Skeletal muscle tissue (tissue), 4 donors: ENCODE results near the gene ARMS2. TPM values are rescaled to one million over a fixed set of nuclear protein-coding genes. Genes with fewer than 3 reads are reported as not detected.
A peak's percentile ranks its signal among the peaks of the same experiment; 100 is the strongest.

ENCODE experiments used
- H3K27ac ChIP-seq: one replicate; pipeline ENCODE4 v1.7.0; 2013; ENCODE audit warnings: mild to moderate bottlenecking, low read depth, low read length, inconsistent platforms
- H3K27me3 ChIP-seq, 3 donors: one replicate each; pipeline ENCODE4 v1.7.0; 2013; ENCODE audit warnings: low read length in 3 of 3; ENCODE audit not compliant: control insufficient read depth in 3 of 3, insufficient read depth in 3 of 3
- H3K36me3 ChIP-seq, 3 donors: one replicate each; pipeline ENCODE4 v1.7.0; 2013; ENCODE audit warnings: low read length in 3 of 3; ENCODE audit not compliant: control insufficient read depth in 3 of 3, insufficient read depth in 3 of 3
- H3K4me1 ChIP-seq, 3 donors: one replicate each; pipeline ENCODE4 v1.7.0; 2013; ENCODE audit warnings: low read length in 3 of 3, mild to moderate bottlenecking in 3 of 3; ENCODE audit not compliant: control insufficient read depth in 3 of 3, insufficient read depth in 3 of 3
- H3K4me3 ChIP-seq, 3 donors: one replicate each; pipeline ENCODE4 v1.7.0; 2013; ENCODE audit warnings: low read length in 3 of 3
- H3K9ac ChIP-seq, 3 donors: one replicate each; pipeline ENCODE4 v1.7.0; 2013; ENCODE audit warnings: low read length in 3 of 3, mild to moderate bottlenecking in 3 of 3, moderate library complexity in 2 of 3, low read depth in 1 of 3
- H3K9me3 ChIP-seq, 3 donors: one replicate each; pipeline ENCODE4 v1.7.0; 2013; ENCODE audit warnings: low read length in 3 of 3; ENCODE audit not compliant: control insufficient read depth in 3 of 3
- total RNA-seq: library from RNA; depleted of rRNA; stranded (reverse); fragments of >200 nt; gene quantifications from one replicate; pipeline ENCODE4 v1.2.3, GENCODE V29; 2014
- donor health status: Osteomylitis.

The ARMS2 gene
- total RNA-seq, 1 donor from 2014 or later = not detected

DNA sequence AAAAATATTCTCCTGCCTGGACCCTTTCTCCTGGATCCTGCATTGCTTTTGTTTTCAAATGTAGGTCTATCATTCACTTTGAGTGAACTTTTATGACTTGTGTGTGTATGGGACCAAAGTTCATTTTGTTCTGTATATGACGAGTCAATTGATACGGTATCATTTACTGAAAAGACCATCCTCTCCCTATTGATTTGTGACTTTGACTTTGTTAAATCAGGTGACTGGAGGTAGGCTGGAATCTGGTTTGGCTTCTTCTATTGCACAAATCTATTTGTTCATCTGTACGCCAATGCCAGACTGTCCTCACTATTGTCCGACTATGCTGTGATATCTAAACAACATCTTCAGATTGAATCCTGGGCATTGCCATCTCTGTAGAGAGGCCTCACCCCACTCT is 5.3 kb upstream of the ARMS2 start:
- Histone ChIP-seq H3K36me3 (no peaks in the 10 kb centered on the region), H3K27me3 (no peaks in the 10 kb centered on the region), H3K4me3 (no peak overlapping the region), H3K9ac (no peak overlapping the region), H3K4me1 (peaks cover 16 to 31% (median 24%) of the 10 kb centered on the region in 3 donors), H3K27ac (no peak overlapping the region), H3K9me3 (no peaks in the 10 kb centered on the region)

DNA sequence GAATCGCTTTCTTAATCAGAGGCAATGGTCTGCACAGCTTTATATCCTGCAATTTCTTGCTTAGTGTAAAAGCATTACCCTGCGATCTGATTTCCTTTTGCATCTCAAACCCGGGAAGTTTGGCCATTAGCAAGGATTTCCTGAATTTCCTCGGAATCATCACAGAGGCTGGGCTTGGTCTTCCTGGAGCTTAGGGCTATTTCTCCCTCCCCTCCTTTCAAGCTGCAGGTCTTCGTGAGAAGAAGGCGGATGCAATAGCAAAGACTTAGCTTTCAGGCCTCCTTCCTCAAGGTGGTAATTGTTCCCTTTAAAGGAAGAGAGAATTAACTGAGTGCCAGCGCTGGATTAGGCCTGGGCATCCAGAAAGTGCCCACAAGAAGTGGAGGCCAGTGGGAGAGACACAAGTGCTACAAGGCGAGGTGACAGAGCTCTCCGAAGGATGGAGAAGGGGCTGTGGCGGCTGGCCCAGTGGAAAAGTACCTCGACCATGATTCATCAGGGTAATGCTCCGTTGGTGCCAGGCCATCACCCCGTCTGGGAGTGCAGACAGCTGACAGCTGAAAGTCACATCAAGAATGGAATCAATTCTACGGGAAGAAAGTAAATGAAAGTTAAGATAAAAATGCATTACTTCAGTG is 4.0 kb upstream of the ARMS2 start:
- Histone ChIP-seq H3K36me3 (no peaks in the 10 kb centered on the region), H3K9ac (no peak overlapping the region), H3K9me3 (no peaks in the 10 kb centered on the region), H3K27ac (peak overlapping the region; percentile 26), H3K4me3 (no peak overlapping the region), H3K4me1 (peaks cover 16 to 31% (median 24%) of the 10 kb centered on the region in 3 donors), H3K27me3 (no peaks in the 10 kb centered on the region)

DNA sequence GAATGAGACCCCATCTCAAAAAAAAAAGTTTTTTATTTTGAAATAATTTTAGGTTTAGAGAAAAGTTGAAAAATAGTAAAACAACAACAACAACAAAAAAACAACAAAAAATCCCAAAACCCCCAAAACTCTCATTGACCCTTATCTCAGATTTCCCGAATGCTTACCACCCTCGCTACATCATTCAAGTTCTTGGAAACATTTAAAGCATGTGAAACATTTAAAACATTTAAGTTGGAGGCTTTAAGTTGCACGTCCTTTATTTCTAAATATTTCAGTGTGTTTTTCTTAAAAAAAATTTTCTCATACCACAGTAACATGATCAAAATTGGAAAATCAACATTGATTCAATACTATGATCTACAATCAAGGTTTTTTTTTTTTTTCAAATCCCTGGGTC is 382 bp upstream of the ARMS2 start:
- Histone ChIP-seq H3K36me3 (no peaks in the 10 kb centered on the region), H3K9me3 (no peaks in the 10 kb centered on the region), H3K9ac (no peak overlapping the region), H3K4me1 (peaks cover 5 to 13% (median 12%) of the 10 kb centered on the region in 3 donors), H3K4me3 (no peak overlapping the region), H3K27ac (no peak overlapping the region), H3K27me3 (peaks cover 3 to 8% (median 5%) of the 10 kb centered on the region in 3 donors)

DNA sequence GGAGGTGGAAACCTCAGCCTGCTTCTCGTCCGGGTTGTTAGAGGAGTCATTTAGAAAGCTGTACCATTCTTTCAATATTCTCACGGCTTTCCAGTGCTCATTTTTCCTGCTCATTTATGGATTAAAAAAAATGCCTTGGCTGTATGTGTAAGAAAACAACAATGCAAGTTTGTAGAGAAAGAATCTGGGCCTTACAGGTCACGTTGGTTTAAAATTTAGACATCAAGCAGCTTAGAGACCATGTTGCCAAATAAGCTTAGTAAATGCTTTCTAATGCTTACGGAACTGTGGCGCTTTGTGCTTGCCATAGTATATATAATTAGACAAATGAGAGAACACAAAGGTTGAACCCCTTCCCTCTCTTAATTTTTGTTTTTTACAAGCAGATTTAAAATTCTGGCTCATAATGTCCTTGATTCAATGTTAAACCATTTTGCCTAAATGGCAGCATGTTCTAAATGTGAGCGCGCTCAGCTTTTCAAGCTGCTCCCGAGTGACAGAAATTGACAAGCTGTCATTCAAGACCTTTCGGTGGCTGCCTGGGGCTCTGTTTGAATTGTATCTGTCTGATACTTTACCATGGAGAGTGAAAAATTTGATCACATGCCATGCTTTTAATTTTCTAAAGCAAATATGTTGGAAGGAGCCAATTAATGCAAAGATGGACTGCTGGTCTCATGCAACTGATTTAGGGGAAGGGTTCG is 1.1 kb downstream of the ARMS2 start:
- no peak overlapping the region for H3K27ac ChIP-seq
- H3K36me3 ChIP-seq = no peaks in the 10 kb centered on the region
- no peaks in the 10 kb centered on the region for H3K9me3 ChIP-seq
- peaks cover 4 to 8% (median 5%) of the 10 kb centered on the region in 3 donors for H3K27me3 ChIP-seq
- H3K4me3 ChIP-seq = no peak overlapping the region
- no peak overlapping the region for H3K9ac ChIP-seq
- peaks cover 5 to 8% (median 7%) of the 10 kb centered on the region in 3 donors for H3K4me1 ChIP-seq

DNA sequence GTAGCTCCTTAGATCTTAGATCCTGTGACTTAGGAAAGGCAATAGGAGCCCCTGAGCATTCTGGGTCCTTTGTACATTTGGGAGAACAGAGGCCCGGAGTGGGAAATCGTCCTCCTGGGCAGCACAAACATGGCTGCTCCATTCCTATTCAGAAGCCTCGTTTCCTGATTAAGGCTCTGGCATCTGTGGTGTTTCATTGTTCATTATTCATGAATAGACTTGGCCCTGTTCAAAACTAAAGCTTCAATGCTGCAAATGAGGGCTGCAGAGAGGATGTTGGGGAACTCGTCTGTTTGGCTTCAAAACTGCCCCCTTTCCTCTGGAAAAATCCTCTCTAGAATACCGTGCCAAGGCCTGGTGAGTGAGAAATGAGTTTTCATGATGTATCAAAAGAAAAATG is 3.5 kb downstream of the ARMS2 start:
- Histone ChIP-seq H3K9ac (no peak overlapping the region), H3K27me3 (peaks cover 4 to 8% (median 5%) of the 10 kb centered on the region in 3 donors), H3K4me3 (no peak overlapping the region), H3K4me1 (peaks cover 14 to 19% (median 17%) of the 10 kb centered on the region in 3 donors), H3K9me3 (no peaks in the 10 kb centered on the region), H3K27ac (no peak overlapping the region), H3K36me3 (no peaks in the 10 kb centered on the region)

DNA sequence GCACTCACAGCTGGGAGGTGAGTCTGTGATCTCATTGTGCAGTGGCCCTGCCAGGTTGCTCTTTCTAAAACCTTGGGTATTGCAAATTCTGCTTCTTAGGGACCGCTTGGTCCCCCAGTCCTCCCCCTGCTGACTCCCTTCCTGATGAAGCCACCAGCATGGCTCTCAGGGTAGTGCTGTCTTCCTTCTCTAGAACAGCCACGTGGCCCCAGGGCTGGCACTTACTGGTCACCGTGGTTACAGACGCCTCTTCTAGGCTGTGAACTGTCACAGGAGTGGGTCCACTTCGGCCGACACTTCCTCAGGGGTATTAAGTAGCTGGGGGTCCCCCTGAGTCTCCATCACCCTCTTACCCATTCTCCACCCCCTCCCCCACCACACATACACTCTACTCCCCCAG is 4.2 kb downstream of the ARMS2 start:
- H3K27ac ChIP-seq = no peak overlapping the region
- no peaks in the 10 kb centered on the region for H3K9me3 ChIP-seq
- peaks cover 22 to 27% (median 24%) of the 10 kb centered on the region in 3 donors for H3K4me1 ChIP-seq
- H3K9ac ChIP-seq = no peak overlapping the region
- peaks cover 4 to 8% (median 5%) of the 10 kb centered on the region in 3 donors for H3K27me3 ChIP-seq
- no peak overlapping the region for H3K4me3 ChIP-seq
- H3K36me3 ChIP-seq = no peaks in the 10 kb centered on the region

DNA sequence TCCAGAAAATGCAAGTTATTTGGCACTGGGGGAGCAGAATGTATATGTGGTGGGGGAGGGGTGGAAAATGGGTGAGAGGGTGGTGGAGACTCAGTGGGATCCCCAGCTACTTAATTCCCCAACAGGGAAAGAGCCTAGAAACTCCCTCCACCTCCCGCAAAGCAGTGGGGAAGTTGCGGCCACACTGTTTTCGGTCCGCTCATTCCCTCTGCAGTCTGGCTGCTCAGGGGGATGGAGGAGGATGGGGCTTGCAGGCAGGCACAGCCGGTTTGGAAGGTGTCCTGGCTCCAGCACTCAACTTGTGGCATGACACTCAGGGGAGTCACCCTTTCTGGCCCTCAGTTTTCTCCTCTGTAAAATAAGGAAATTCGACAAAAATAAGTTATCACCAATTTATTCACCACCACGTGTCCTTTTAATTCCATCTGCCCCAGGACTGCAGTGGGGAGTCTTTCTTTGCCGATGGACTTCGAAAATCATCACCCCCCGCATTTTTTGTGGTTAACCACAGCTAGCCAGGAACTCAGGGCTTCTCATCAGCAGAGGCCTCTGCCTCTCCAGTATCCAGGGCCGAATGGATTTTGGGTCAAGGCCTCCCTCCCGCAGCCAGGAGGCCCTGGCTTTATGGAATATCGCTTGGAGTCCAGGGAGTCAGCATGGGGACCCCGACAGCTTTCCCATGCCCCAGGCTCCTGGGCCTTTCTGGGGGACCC is 5.3 kb downstream of the ARMS2 start:
- no peaks in the 10 kb centered on the region for H3K9me3 ChIP-seq
- H3K9ac ChIP-seq = no peak overlapping the region
- no peak overlapping the region for H3K4me3 ChIP-seq
- peaks cover 30 to 37% (median 35%) of the 10 kb centered on the region in 3 donors for H3K4me1 ChIP-seq
- H3K27ac ChIP-seq = no peak overlapping the region
- H3K27me3 ChIP-seq = peaks cover 4 to 8% (median 5%) of the 10 kb centered on the region in 3 donors
- H3K36me3 ChIP-seq = no peaks in the 10 kb centered on the region

DNA sequence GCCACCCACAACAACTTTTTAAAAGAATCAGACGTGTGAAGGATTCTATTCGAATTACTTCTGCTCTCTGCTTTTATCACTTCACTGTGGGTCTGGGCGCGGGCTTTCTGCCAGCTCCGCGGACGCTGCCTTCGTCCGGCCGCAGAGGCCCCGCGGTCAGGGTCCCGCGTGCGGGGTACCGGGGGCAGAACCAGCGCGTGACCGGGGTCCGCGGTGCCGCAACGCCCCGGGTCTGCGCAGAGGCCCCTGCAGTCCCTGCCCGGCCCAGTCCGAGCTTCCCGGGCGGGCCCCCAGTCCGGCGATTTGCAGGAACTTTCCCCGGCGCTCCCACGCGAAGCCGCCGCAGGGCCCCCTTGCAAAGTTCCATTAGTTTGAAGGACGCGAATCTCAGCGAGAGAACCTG is 6.4 kb downstream of the ARMS2 start:
- Histone ChIP-seq H3K4me3 (peak overlapping the region; percentile 38 to 82 (median 67)), H3K27ac (no peak overlapping the region), H3K4me1 (peaks cover 32 to 44% (median 41%) of the 10 kb centered on the region in 3 donors), H3K9me3 (no peaks in the 10 kb centered on the region), H3K9ac (peak overlapping the region; percentile 43 to 77 (median 50)), H3K36me3 (peaks cover 0 to 2% (median 0%) of the 10 kb centered on the region in 3 donors), H3K27me3 (peaks cover 4 to 8% (median 5%) of the 10 kb centered on the region in 3 donors)

DNA sequence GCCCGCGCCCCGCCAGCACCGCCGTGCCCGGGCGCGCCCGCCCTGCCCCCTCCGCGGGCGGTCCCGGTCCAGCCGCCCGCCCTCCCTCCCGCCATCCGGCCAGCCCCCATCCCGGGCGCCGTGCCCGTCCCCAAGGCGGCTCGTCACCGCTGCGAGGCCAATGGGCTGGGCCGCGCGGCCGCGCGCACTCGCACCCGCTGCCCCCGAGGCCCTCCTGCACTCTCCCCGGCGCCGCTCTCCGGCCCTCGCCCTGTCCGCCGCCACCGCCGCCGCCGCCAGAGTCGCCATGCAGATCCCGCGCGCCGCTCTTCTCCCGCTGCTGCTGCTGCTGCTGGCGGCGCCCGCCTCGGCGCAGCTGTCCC is 6.9 kb downstream of the ARMS2 start, which contains the start of gene HTRA1:
Gene HTRA1, plus strand, starts transcription at position 187 of the 362 bp plus-strand sequence. Its CDS starts 100 bp downstream, at position 287.
- H3K9me3 ChIP-seq = no peaks in the 10 kb centered on the region
- peaks cover 4 to 8% (median 5%) of the 10 kb centered on the region in 3 donors for H3K27me3 ChIP-seq
- H3K36me3 ChIP-seq = peaks cover 0 to 2% (median 0%) of the 10 kb centered on the region in 3 donors
- peak within 1 kb of the TSS; percentile 76 to 82 (median 82) for H3K4me3 ChIP-seq
- H3K4me1 ChIP-seq = peaks cover 32 to 44% (median 41%) of the 10 kb centered on the region in 3 donors
- peak within 1 kb of the TSS; percentile 57 to 79 (median 67) for H3K9ac ChIP-seq
- H3K27ac ChIP-seq = peak within 1 kb of the TSS; percentile 60
